ENCODE measurements around the gene P2RX2. TPM values are rescaled to one million over a fixed set of nuclear protein-coding genes. Genes with fewer than 3 reads are reported as not detected.

The P2RX2 gene
- total and polyA plus RNA-seq, 2 of the 4 experiments (the other 2 are of a cell fraction), result not detected

DNA sequence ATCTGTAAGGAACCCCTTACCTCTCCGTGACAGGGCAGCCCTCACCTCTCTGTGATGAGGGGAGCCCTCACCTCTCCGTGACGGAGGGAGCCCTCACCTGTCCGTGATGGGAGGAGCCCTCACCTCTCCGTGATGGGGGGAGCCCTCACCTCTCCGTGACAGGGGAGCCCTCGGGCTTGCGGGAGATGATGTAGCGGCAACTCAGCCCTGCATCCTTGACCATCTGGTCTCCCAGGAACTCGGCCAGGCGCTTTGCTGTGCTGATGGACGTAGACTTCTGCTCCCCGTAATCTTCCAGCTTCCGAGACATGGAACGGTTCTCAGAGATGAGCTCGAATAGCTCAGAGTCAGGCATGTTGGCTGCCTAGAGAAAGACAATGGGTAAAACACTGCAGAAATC is 40.6 kb downstream of the P2RX2 start:
- no peak overlapping the region for H2BK20ac ChIP-seq (ENCODE audit: low read depth, low read length)
- no peak overlapping the region for H2AK5ac ChIP-seq (ENCODE audit: low read depth, low read length)
- no peaks in the 10 kb centered on the region for H3K9me3 ChIP-seq (ENCODE audit: control insufficient read depth, insufficient read depth, low read length)
- H3K9me1 ChIP-seq (ENCODE audit: insufficient read depth, low read length), result peaks cover 5% of the 10 kb centered on the region
- TF ChIP-seq SMC3 (IDR thresholded peaks at IDR 0.05; ENCODE audit: low read depth, low read length) (no peak), CHD1 (IDR thresholded peaks at IDR 0.05; ENCODE audit: low read depth, low read length) (no peak), RFX5 (IDR thresholded peaks at IDR 0.05; ENCODE audit: low read depth, low read length) (no peak), FOS (IDR thresholded peaks at IDR 0.05; ENCODE audit: low read depth, low read length) (no peak), NFE2L2 (IDR thresholded peaks at IDR 0.05; ENCODE audit: low read depth, low read length) (no peak), POLR2A (IDR thresholded peaks at IDR 0.05; ENCODE audit: low read depth, low read length) (no peak), MXI1 (IDR thresholded peaks at IDR 0.05; ENCODE audit: borderline replicate concordance, low read depth, low read length) (no peak), MAFK (IDR thresholded peaks at IDR 0.05; ENCODE audit: low read depth, low read length) (no peak), CEBPB (IDR thresholded peaks at IDR 0.05; ENCODE audit: low read depth, low read length) (no peak), RCOR1 (IDR thresholded peaks at IDR 0.05; ENCODE audit: insufficient replicate concordance, low read length) (no peak)
- TF ChIP-seq, protein P1, sequence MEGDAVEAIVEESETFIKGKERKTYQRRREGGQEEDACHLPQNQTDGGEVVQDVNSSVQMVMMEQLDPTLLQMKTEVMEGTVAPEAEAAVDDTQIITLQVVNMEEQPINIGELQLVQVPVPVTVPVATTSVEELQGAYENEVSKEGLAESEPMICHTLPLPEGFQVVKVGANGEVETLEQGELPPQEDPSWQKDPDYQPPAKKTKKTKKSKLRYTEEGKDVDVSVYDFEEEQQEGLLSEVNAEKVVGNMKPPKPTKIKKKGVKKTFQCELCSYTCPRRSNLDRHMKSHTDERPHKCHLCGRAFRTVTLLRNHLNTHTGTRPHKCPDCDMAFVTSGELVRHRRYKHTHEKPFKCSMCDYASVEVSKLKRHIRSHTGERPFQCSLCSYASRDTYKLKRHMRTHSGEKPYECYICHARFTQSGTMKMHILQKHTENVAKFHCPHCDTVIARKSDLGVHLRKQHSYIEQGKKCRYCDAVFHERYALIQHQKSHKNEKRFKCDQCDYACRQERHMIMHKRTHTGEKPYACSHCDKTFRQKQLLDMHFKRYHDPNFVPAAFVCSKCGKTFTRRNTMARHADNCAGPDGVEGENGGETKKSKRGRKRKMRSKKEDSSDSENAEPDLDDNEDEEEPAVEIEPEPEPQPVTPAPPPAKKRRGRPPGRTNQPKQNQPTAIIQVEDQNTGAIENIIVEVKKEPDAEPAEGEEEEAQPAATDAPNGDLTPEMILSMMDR (conservative IDR thresholded peaks at IDR 0.05; ENCODE audit: low read depth, low read length), result no peak
- ChIA-PET POLR2A (ENCODE audit: unreplicated experiment) (no interaction called here), CTCF (no interaction called here)
- no peak overlapping the region for H4K5ac ChIP-seq (ENCODE audit: low read depth, low read length)
- DNase-seq (no peak), ATAC-seq (ENCODE audit: low read depth) (no peak)
- WGBS, 2 experiments (ENCODE audit: extremely low coverage in 2 of 2, insufficient read length in 1 of 2), result 88% methylated on average over 12 of the region's 16 CpGs; no CpG with 5 or more reads in 1 of the 2 experiments
- no peak overlapping the region for H2BK120ac ChIP-seq (ENCODE audit: low read depth, low read length)
- H3K23ac ChIP-seq (ENCODE audit: low read depth, low read length), result no peak overlapping the region
- no peak overlapping the region for H3K18ac ChIP-seq (ENCODE audit: low read depth, low read length)
- no peak overlapping the region for H2BK15ac ChIP-seq (ENCODE audit: low read depth, low read length)
- H3K9ac ChIP-seq (ENCODE audit: low read depth, low read length), result no peak overlapping the region
- no TSS peak for BruUV-seq (replicated peaks)
- no peak overlapping the region for H3K4me3 ChIP-seq (ENCODE audit: insufficient read depth, low read depth, low read length)
- no peaks in the 10 kb centered on the region for H3K79me1 ChIP-seq (ENCODE audit: low read depth in 1 of 2, low read length in 2 of 2)
- H3K27me3 ChIP-seq (ENCODE audit: control insufficient read depth, insufficient read depth, low read length), result no peaks in the 10 kb centered on the region
- in situ Hi-C loops (cut with MboI; ENCODE audit: low sequenced_read_pairs) (no loop called here), dilution Hi-C loops (cut with HindIII; ENCODE audit: low sequenced_read_pairs, unreplicated experiment) (no loop called here), intact Hi-C loops (cut with micrococcal nuclease) (no loop called here)
- H3K4me2 ChIP-seq (ENCODE audit: low read depth, low read length), result no peak overlapping the region
- H2AK9ac ChIP-seq (replicated peaks; ENCODE audit: low read depth, low read length, poor library complexity), result no peak overlapping the region
- H4K91ac ChIP-seq (ENCODE audit: insufficient read depth, low read depth, low read length), result no peak overlapping the region
- no peak overlapping the region for H2BK5ac ChIP-seq (ENCODE audit: low read depth, low read length, poor library complexity, severe bottlenecking)
- no peak overlapping the region for H4K8ac ChIP-seq (ENCODE audit: low read depth in 2 of 2, low read length in 2 of 2)
- H3K36me3 ChIP-seq (ENCODE audit: control insufficient read depth, insufficient read depth, low read length), result peaks cover 46% of the 10 kb centered on the region
- H3K14ac ChIP-seq (replicated peaks; ENCODE audit: low read depth, low read length), result no peak overlapping the region
- H2AFZ ChIP-seq (replicated peaks; ENCODE audit: low read length, poor library complexity), result no peak overlapping the region
- H3K56ac ChIP-seq (ENCODE audit: extremely low read depth, insufficient read depth, low read length), result no peak overlapping the region
- no peak overlapping the region for H3K4ac ChIP-seq (ENCODE audit: low read depth, low read length)
- H3K27ac ChIP-seq (ENCODE audit: insufficient read depth, low read length), result no peak overlapping the region
- H4K20me1 ChIP-seq (ENCODE audit: insufficient read depth, low read length), result no peaks in the 10 kb centered on the region
- H3K4me1 ChIP-seq (ENCODE audit: control insufficient read depth, insufficient read depth, low read length), result no peaks in the 10 kb centered on the region

All from IMR-90 (cell line).